Nephron progenitor cell (in vitro differentiated cells): ENCODE results near the gene SDF4.
A peak's percentile ranks its signal among the peaks of the same experiment; 100 is the strongest.
"Not testable (repeated sequence)": the region's sequence is repeated elsewhere in the genome, so short reads cannot be mapped to it uniquely, and the experiment has no call there.

Experiments used
- DNase-seq: peaks from one replicate; pipeline ENCODE4 v3.0.0; 2021
- H3K27ac Mint-ChIP-seq: 2 replicates; pipeline ENCODE4 v1.8.0; 2021; ENCODE audit warnings: mild to moderate bottlenecking, moderate library complexity, mixed read lengths
- H3K27me3 Mint-ChIP-seq: 2 replicates; pipeline ENCODE4 v1.8.0; 2021; ENCODE audit warnings: mild to moderate bottlenecking, low read depth, mixed read lengths; ENCODE audit not compliant: poor library complexity
- H3K36me3 Mint-ChIP-seq: 2 replicates; pipeline ENCODE4 v1.8.0; 2021; ENCODE audit warnings: low read depth, mixed read lengths
- H3K4me1 Mint-ChIP-seq: 2 replicates; pipeline ENCODE4 v1.8.0; 2021; ENCODE audit warnings: mixed read lengths
- H3K4me3 Mint-ChIP-seq: 2 replicates; pipeline ENCODE4 v1.8.0; 2021; ENCODE audit warnings: mild to moderate bottlenecking, moderate library complexity, mixed read lengths
- H3K9me3 Mint-ChIP-seq: 2 replicates; pipeline ENCODE4 v1.8.0; 2021; ENCODE audit warnings: mild to moderate bottlenecking, moderate library complexity, mixed read lengths
- CTCF ChIP-seq: fragments of 200-600 bp; sonication (generic); IDR thresholded peaks from 2 replicates; pipeline ENCODE4 v1.5.0; 2021; ENCODE audit warnings: antibody characterized with exemption

The SDF4 gene

DNA sequence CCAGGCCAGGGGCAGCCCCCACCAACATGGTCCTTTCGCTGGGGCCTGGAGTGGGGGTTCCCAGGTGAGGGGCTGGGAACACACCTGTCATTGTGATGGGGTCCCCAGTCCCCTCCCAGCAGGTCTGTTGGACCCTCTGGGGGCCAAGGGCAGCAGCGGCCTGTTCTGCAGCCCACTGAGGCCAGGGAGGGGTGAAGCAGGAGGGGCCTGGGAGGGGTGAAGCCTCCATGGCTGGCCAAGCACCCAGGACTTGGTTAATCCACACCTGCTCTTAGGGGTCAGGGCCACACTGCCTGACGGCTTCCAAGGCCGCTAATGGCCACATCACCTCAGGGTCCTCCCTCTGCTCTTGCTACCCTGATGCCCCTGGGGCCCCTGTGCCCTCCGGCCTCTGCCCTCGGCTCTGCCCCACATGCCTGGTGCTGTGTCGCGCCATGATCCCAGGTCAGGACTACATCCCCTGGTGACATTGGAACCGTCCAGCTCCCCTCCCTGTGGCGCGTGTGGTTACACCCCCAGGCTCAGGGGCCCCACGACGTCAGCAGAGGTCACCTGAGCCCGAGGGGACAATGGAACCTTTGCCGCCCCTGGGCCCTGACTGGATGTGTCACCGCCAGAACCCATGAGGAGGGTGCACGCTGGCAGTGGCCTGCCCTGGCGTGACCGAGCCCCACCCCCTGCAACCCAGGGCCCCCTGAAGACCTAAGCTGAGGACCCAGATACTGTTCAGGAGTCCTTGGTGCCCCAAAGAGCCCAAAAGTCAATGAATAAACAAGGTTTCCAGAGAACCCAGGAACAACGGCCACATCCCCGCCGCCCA is 32.5 kb downstream of the SDF4 start:
- peaks cover 16% of the 10 kb centered on the region for H3K9me3 Mint-ChIP-seq
- peaks cover 31% of the 10 kb centered on the region for H3K27me3 Mint-ChIP-seq
- no peak overlapping the region for H3K27ac Mint-ChIP-seq
- peak; percentile 1 for DNase-seq
- H3K36me3 Mint-ChIP-seq: peaks cover 5% of the 10 kb centered on the region
- H3K4me1 Mint-ChIP-seq: no peaks in the 10 kb centered on the region
- TF ChIP-seq CTCF: no peak
- H3K4me3 Mint-ChIP-seq: no peak overlapping the region

DNA sequence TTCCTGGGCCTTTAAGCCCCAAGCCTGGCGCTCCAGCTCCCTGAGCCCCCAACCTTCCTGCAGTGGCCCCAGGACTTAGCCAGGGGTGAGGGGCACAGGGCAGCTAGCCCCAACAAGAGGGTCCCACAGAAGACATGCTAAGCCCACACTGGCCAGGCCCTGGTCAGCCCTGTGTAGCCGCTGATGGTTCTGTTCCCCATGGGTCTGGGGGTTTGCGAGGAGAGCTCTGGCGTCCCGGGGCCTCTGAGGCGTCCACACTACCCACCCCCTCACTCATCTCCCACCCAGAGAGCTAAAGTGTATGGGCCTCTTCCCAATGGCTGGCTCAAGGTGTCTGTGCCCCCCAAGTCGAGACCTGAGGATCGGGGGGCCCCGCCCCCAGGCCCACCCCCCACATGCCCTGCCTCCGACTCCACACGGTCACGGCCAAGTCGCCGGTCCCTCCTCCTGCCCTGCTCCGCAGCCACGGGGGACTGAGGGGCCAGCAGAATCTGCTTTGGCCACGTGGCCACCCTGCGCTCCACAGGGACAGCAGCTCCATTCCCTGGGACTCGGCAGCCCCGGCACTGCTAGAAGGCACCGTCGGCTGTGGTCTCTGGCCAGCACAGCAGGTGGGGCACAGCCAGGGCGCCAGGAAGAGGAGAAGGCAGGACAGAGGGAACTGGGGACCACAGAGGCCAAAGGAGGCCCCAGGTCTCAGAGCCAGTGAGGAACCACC is 33.2 kb downstream of the SDF4 start:
- Mint-ChIP-seq H3K36me3 (peaks cover 6% of the 10 kb centered on the region), H3K27ac (no peak overlapping the region), H3K9me3 (peaks cover 23% of the 10 kb centered on the region), H3K27me3 (peaks cover 31% of the 10 kb centered on the region), H3K4me3 (no peak overlapping the region), H3K4me1 (no peaks in the 10 kb centered on the region)
- no peak for TF ChIP-seq CTCF
- DNase-seq: peak; percentile 5

- no peaks in the 10 kb centered on the region for H3K4me1 Mint-ChIP-seq
- no peak for TF ChIP-seq CTCF
- no peak overlapping the region for H3K4me3 Mint-ChIP-seq
- H3K27ac Mint-ChIP-seq: no peak overlapping the region
- peaks cover 6% of the 10 kb centered on the region for H3K36me3 Mint-ChIP-seq
- DNase-seq: peak; percentile 5
- H3K9me3 Mint-ChIP-seq: peaks cover 26% of the 10 kb centered on the region
- peaks cover 28% of the 10 kb centered on the region for H3K27me3 Mint-ChIP-seq
Measured at GRCh38 chr1:1197551-1198422, 34.0 kb downstream of the SDF4 start.

DNA sequence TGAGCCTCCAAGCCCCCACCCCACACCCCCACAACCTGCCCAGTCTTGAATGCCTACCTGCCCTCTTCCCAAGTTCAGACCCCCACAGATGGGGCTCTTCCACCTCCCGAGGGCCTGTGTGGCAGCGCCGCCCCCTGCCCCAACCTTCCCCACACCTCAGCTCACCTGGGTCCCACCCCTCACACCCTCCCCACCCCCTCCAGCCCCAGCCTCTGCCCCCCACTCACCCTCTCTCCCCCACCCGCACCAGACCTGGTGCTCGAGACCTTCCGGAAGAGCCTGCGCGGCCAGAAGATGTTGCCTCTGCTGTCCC is 34.7 kb downstream of the SDF4 start:
- H3K4me1 Mint-ChIP-seq: no peaks in the 10 kb centered on the region
- peaks cover 25% of the 10 kb centered on the region for H3K27me3 Mint-ChIP-seq
- H3K36me3 Mint-ChIP-seq: peaks cover 6% of the 10 kb centered on the region
- no peak overlapping the region for H3K4me3 Mint-ChIP-seq
- no peak overlapping the region for H3K27ac Mint-ChIP-seq
- peaks cover 29% of the 10 kb centered on the region for H3K9me3 Mint-ChIP-seq
- no peak for TF ChIP-seq CTCF
- no peak for DNase-seq

DNA sequence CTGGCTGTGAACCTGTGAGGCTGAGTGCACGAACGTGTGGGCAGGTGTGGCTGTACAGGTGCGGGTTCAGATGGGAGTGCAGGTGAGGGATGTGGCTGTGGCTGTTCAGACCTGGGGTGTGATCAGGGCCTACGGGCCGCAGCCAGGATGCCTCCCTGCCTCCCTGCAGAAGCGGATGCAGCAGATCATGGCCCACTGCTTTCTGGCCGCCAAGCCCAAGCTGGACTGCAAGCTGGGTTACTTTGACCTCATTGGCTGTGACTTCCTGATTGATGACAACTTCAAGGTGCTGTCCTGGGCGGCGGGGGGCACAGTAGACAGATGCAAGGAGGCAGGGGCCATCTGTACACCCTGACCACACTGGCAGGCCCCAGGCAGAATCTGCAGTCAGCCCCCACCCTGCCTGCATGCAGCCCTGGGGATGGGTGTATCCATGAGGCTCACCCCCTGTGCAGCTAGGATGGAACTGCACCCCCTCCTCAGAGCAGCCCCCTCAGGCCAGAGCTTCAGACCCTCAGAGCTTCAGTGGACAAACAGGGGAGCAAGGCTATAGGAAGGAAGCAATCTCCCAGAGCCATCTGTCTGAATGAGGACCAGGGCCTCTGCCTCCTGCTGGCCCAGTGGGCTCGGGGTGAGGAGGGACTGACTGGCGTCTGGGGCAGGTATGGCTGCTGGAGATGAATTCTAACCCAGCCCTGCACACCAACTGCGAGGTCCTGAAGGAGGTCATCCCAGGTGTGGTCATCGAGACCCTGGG is 35.2 kb downstream of the SDF4 start:
- no peaks in the 10 kb centered on the region for H3K4me1 Mint-ChIP-seq
- peaks cover 6% of the 10 kb centered on the region for H3K36me3 Mint-ChIP-seq
- no peak for TF ChIP-seq CTCF
- no peak overlapping the region for H3K27ac Mint-ChIP-seq
- H3K27me3 Mint-ChIP-seq: peaks cover 25% of the 10 kb centered on the region
- H3K4me3 Mint-ChIP-seq: no peak overlapping the region
- peak; percentile 3 for DNase-seq
- peaks cover 34% of the 10 kb centered on the region for H3K9me3 Mint-ChIP-seq

DNA sequence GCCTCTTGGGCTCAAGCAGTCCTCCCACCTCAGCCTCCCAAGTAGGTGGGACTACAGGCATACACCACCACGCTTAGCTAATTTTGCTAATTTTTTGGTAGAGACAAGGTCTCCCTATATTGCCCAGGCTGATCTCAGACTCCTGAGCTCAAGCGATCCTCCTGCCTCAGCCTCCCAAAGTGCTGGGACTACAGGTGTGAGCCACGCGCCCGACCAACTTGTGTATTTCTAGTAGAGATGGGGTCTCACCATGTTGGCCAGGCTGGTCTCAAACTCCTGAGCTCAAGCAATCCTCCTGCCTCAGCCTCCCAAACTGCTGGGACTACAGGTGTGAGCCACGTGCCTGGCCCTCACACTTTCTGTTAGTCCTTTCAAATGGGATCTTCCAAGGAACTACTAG is 36.1 kb downstream of the SDF4 start:
- not testable (repeated sequence) for DNase-seq, H3K36me3 Mint-ChIP-seq, H3K27ac Mint-ChIP-seq, H3K4me3 Mint-ChIP-seq, H3K4me1 Mint-ChIP-seq
- Mint-ChIP-seq H3K9me3 (peaks cover 42% of the 10 kb centered on the region), H3K27me3 (peaks cover 30% of the 10 kb centered on the region)
